ENCODE measurements around the gene OR10H5.
"Not testable (repeated sequence)": the region's sequence is repeated elsewhere in the genome, so short reads cannot be mapped to it uniquely, and the experiment has no call there.

OR10H5 gene

DNA sequence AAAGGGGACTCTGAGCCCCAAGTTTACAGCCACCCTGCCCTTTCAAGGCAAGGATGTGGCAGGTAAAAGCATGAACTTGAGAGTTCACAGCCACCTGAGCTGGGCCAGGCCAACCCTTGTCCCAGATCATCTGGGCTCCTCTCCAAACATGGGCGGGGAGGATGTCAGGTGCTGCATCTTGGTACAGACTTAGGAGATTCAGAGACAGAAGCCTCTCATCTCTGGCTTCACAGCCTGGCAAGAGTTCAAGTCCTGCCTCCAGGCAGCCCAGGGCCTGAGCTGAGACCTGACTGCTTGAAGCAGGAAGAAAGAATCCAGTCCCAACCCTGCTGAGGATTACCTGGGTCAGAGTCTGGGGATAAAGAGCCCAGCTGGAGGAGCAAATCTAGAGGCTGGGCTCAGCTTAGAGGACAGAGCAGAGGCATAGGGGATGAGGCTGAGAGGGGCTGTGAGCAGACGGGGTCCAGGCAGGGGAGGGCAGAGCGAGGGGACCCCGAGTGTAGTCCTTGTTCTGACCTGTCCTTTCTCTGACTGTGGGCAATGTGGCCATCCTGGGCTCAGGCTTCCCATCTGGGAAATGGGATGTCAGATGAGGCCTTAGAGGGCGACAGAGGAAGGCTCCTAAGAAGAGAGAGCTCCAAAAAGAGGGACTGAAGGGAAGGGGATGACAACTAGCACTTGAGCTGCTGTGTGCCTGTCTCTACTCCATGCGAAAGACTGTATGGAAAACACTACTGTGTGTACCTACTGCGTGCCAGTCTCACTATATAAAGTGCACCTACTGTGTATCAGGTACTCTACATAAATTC lies 6.6 kb upstream of the OR10H5 start:
- H3K27me3 Mint-ChIP-seq (ENCODE audit: low read depth, poor library complexity), result no peaks in the 10 kb centered on the region
- no peak overlapping the region for H3K4me3 Mint-ChIP-seq
- H3K4me1 Mint-ChIP-seq, result no peaks in the 10 kb centered on the region
- no peak for DNase-seq
- TF ChIP-seq, protein P1, sequence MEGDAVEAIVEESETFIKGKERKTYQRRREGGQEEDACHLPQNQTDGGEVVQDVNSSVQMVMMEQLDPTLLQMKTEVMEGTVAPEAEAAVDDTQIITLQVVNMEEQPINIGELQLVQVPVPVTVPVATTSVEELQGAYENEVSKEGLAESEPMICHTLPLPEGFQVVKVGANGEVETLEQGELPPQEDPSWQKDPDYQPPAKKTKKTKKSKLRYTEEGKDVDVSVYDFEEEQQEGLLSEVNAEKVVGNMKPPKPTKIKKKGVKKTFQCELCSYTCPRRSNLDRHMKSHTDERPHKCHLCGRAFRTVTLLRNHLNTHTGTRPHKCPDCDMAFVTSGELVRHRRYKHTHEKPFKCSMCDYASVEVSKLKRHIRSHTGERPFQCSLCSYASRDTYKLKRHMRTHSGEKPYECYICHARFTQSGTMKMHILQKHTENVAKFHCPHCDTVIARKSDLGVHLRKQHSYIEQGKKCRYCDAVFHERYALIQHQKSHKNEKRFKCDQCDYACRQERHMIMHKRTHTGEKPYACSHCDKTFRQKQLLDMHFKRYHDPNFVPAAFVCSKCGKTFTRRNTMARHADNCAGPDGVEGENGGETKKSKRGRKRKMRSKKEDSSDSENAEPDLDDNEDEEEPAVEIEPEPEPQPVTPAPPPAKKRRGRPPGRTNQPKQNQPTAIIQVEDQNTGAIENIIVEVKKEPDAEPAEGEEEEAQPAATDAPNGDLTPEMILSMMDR (IDR thresholded peaks at IDR 0.05), result no peak
- no peak overlapping the region for H3K27ac Mint-ChIP-seq
- peaks cover 78% of the 10 kb centered on the region for H3K9me3 Mint-ChIP-seq
- peaks cover 12% of the 10 kb centered on the region for H3K36me3 Mint-ChIP-seq (ENCODE audit: low read depth)

DNA sequence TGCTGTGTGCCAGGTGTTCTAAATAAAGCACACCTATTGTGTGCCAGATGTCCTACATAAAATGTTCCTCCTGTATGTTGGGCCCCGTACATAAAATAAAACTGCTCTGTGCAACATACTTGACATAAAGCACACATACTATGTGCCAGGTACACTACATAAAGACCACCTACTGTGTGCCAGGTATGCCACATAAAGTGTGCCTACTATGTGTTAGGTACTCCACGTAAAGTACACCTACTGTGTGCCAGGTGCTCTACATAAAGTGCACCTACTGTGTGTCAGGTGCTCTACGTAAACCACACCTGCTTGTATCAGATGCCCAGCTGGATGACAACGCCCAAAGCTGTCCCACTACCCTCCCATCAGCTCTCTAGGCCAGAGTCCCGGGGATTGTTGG lies 5.8 kb upstream of the OR10H5 start:
- H3K4me3 Mint-ChIP-seq, result no peak overlapping the region
- no peak for DNase-seq
- no peaks in the 10 kb centered on the region for H3K4me1 Mint-ChIP-seq
- peaks cover 73% of the 10 kb centered on the region for H3K9me3 Mint-ChIP-seq
- peaks cover 8% of the 10 kb centered on the region for H3K36me3 Mint-ChIP-seq (ENCODE audit: low read depth)
- H3K27me3 Mint-ChIP-seq (ENCODE audit: low read depth, poor library complexity), result no peaks in the 10 kb centered on the region
- no peak overlapping the region for H3K27ac Mint-ChIP-seq
- TF ChIP-seq, protein P1 (IDR thresholded peaks at IDR 0.05), result no peak

DNA sequence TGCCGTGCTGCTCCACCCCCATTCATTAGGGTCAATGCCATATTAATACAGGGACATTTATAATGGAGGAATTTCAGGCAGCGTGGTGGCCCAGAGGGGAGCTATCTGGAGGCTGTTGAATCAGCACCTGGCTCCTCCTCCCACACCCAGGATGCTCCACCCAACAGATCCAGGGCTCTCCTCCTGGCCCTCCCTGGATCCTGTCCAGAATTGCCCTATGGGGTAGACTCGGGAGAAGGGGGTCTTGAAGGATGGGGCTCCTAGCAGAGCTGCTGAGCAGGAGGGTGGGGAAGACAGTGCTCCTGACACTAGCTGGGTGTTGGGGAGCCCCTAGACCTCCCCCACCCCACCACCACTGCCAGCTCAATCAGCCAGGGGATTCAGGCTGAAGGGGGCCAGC lies 5.2 kb upstream of the OR10H5 start:
- H3K27me3 Mint-ChIP-seq (ENCODE audit: low read depth, poor library complexity), result no peaks in the 10 kb centered on the region
- peaks cover 8% of the 10 kb centered on the region for H3K36me3 Mint-ChIP-seq (ENCODE audit: low read depth)
- TF ChIP-seq, protein P1 (IDR thresholded peaks at IDR 0.05), result no peak
- peaks cover 72% of the 10 kb centered on the region for H3K9me3 Mint-ChIP-seq
- no peak overlapping the region for H3K4me3 Mint-ChIP-seq
- H3K27ac Mint-ChIP-seq, result no peak overlapping the region
- no peaks in the 10 kb centered on the region for H3K4me1 Mint-ChIP-seq
- DNase-seq, result no peak

DNA sequence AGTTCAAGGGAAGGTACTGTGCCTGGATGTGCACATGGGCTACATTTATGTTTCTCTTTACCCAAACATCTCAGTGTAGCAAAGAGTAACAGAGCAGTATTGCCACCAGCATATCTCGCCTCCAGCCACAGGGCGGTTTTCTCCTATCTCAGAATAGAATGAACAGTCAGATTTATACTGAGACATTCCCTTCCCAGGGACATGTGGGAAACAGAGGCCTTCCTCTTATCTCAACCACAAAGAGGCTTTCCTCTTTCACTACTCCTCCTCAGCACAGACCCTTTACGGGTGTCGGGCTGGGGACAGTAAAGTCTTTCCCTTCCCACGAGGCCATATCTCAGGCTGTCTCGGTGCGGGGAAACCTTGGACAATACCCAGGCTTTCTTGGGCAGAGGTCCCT lies 4.6 kb upstream of the OR10H5 start:
- H3K36me3 Mint-ChIP-seq (ENCODE audit: low read depth); H3K27ac Mint-ChIP-seq; H3K4me1 Mint-ChIP-seq; H3K27me3 Mint-ChIP-seq (ENCODE audit: low read depth, poor library complexity); H3K4me3 Mint-ChIP-seq; DNase-seq: not testable (repeated sequence)
- H3K9me3 Mint-ChIP-seq, result peaks cover 72% of the 10 kb centered on the region

DNA sequence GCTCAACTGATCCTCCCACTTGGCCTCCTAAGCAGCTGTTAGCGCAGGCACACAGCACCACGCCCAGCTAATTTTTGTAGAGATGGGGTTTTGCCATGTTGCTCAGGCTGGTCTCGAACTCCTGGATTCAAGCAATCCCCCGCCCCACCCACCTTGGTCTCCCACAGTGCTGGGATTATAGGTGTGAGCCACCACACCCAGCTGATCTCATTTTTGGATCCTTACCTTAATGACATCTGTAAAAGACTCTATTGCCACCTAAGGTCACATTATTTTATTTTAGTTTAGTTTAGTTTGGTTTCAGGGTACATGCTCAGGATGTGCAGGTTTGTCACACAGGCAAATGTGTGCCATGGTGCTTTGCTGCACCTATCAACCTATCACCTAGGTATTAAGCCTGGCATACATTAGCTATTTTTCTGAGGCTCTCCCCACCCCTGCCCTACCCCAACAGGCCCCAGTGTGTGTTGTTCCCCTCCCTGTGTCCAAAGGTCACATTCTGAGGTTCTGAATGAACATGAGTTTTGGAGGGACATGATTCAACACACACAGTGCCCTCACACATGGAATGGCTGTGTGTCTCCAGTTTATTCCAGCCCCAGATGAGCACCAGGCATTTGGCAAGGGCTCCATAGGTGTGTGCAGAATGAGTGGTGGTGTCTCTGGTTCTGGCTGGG lies 1.3 kb downstream of the OR10H5 start:
- TF ChIP-seq, protein P1 (IDR thresholded peaks at IDR 0.05), result no peak
- H3K9me3 Mint-ChIP-seq, result peaks cover 78% of the 10 kb centered on the region
- no peak overlapping the region for H3K27ac Mint-ChIP-seq
- peaks cover 4% of the 10 kb centered on the region for H3K36me3 Mint-ChIP-seq (ENCODE audit: low read depth)
- H3K4me1 Mint-ChIP-seq, result no peaks in the 10 kb centered on the region
- H3K4me3 Mint-ChIP-seq, result no peak overlapping the region
- H3K27me3 Mint-ChIP-seq (ENCODE audit: low read depth, poor library complexity), result peaks cover 4% of the 10 kb centered on the region
- DNase-seq, result no peak

DNA sequence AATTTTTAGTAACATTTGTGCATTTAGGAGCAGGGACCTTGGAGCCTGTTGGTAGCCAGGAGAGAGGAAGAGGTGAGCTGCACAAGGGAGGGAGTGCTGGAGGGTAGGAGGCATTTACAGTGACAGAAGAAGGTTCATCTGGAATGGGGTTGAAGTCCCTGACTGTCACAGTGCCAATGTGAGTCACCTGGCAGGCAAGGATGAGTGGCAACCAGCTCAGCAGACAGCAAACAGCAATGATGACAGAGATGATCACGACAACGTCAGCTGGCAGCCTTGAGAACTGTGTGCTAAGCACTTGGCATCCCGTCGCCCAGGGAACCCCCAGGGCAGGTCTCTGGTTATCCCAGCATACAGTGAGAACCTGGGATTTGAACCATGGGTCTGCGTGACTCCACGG lies 2.6 kb downstream of the OR10H5 start:
- no peak overlapping the region for H3K4me3 Mint-ChIP-seq
- no peak for DNase-seq
- TF ChIP-seq, protein P1 (IDR thresholded peaks at IDR 0.05), result no peak
- no peaks in the 10 kb centered on the region for H3K36me3 Mint-ChIP-seq (ENCODE audit: low read depth)
- H3K27ac Mint-ChIP-seq, result no peak overlapping the region
- peaks cover 4% of the 10 kb centered on the region for H3K27me3 Mint-ChIP-seq (ENCODE audit: low read depth, poor library complexity)
- no peaks in the 10 kb centered on the region for H3K4me1 Mint-ChIP-seq
- H3K9me3 Mint-ChIP-seq, result peaks cover 81% of the 10 kb centered on the region

DNA sequence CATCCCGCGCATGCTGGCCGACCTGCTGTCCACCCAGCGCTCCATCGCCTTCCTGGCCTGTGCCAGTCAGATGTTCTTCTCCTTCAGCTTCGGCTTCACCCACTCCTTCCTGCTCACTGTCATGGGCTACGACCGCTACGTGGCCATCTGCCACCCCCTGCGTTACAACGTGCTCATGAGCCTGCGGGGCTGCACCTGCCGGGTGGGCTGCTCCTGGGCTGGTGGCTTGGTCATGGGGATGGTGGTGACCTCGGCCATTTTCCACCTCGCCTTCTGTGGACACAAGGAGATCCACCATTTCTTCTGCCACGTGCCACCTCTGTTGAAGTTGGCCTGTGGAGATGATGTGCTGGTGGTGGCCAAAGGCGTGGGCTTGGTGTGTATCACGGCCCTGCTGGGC lies 6.8 kb downstream of the OR10H5 start:
- H3K9me3 Mint-ChIP-seq, result peaks cover 91% of the 10 kb centered on the region
- not testable (repeated sequence) for H3K27me3 Mint-ChIP-seq (ENCODE audit: low read depth, poor library complexity); H3K4me1 Mint-ChIP-seq; H3K4me3 Mint-ChIP-seq; H3K27ac Mint-ChIP-seq; DNase-seq; H3K36me3 Mint-ChIP-seq (ENCODE audit: low read depth)
